GM21423 (cell line): ENCODE data around the gene CD226.
"Not testable (repeated sequence)": the region's sequence is repeated elsewhere in the genome, so short reads cannot be mapped to it uniquely, and the experiment has no call there.

Experiments
- ATAC-seq: cut with Tn5 transposase; IDR thresholded peaks from one replicate; pipeline ENCODE4 v1.9.1; 2021; ENCODE audit warnings: mild to moderate bottlenecking, moderate library complexity; ENCODE audit not compliant: unreplicated experiment

Gene CD226

DNA sequence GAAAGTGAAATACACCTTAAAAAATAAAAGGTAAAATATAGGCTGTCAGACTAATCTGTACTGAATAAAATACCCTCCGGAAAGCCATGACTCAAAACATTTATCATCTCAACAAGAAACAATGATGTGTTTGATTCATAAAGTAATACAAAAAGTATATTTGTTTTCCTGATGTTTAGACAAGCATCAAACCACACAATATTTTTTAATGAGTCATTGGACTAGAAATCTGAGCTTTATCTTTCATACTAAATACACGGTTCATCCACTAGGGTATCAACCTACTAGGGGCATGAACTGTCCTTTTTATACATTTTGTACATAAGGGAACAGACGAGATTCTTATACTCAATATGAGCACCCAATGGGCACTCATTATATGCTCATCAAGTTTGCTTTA is 31.3 kb downstream of the CD226 start:
- no peak for ATAC-seq

DNA sequence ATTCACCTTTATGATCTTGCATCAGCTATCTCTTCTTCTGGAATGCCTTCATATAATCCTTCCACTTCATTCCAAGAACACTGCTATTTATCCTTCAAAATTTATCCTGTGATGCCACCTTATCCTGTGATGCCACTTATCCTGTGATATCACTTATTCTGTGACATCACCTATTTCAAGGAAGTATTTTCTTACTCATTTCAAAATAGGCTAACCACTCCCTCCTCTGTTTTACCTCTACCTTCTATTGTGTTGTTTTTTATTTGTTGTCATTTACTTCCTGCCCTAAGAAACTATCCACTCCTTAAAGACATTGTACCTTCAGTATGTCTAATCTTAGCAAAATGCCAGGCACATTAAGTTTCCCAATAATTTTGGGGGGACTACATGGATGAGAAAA is 38.8 kb downstream of the CD226 start:
- no peak for ATAC-seq

DNA sequence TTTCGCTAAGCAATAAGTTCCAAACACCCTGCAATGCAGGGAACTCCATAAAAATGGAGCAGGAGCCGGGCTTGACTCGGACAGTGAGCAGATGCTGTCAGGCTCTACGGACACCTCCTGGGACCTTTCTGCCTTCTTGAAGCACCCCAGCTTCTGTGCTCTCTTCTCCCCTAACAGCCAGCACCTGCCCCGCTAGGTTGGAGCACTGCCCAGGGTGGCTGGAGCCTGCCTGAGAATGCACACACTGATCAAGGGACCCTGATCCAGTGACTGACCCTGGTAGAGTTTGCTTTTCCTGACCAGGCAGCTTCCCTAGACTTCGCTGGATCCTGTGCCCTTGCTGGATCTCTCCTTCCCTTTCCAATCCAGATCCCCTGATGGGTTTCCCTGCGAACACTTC is 40.9 kb downstream of the CD226 start:
- ATAC-seq = no peak

DNA sequence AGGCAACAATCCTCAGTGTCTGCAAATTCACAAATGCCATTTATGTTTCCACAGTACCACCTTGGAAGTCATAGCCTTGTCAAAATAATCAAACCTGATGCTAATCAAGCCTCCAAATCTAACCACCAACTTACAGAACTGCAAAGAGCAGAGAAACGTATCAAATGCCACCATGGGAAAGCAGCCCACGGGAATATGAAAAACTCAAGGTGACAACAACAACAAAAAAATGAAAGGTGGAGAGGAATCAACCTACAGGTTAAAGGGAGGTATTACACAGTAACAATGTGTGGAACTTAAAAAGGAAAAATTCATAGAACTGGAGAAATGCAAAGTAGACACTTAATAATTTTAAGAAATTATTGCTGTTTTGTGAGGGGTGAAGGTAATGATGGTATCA is 46.7 kb downstream of the CD226 start:
- no peak for ATAC-seq

DNA sequence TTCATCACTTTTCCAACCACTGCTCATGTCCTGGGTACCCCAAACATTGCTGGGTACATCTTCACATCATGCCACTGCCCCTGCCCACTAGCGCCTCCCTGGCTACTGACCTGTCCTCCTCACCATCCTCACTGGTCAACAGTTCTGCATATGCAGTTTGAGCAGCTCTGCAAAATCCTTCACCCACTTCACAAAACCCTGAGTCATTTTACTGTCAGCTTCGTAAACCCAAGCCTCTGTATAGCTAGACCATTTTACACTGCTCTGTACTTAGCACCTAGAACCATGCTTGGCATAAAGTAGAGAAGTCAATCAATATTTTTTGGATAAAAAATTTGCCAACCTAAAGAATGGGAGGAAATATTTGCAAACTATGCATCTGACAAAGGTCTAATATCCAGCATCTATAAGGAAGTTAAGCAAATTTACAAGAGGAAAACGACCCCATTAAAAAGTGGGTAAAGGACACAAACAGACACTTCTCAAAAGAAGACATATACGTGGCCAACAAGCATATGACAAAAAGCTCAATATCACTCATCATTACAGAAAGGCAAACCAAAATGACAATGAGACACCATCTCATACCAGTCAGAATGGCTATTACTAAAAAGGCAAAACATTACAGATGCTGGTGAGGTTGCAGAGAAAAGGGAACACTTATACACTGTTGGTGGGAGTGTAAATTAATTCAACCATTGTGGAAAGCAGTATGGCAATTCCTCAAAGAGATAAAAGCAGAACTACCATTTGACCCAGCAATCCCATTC is 48.3 kb downstream of the CD226 start:
- not testable (repeated sequence) for ATAC-seq

DNA sequence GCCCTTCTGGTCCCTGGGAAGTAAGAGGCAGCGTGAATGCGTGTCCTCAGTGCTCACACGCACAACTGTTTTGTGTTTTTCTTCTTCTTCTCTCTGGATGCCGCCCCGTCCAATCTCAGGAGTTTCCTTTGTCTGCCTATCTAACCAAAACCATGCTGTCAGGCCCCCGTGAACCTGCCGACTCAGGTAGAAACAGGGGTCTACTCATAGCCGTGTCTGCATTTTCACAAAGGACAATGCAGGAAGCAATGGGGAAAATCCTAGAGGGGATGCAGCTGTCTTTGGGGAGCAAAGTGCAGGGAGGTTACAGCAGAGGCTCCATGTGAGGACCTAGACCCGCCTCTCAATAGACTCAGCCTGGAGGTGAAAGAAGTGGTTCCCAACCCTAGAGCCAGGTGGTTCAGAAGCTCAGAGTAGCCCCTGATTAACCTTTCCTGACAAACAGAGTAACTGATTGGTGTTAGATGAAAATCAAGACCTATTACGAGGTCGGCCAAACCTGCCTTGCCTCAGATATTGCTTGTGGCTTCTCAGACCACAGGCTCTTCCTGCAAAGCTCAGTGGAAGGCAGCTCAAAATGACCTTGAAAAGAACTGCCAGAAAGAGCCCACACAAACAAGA is 49.3 kb downstream of the CD226 start:
- ATAC-seq = peak; percentile 63

DNA sequence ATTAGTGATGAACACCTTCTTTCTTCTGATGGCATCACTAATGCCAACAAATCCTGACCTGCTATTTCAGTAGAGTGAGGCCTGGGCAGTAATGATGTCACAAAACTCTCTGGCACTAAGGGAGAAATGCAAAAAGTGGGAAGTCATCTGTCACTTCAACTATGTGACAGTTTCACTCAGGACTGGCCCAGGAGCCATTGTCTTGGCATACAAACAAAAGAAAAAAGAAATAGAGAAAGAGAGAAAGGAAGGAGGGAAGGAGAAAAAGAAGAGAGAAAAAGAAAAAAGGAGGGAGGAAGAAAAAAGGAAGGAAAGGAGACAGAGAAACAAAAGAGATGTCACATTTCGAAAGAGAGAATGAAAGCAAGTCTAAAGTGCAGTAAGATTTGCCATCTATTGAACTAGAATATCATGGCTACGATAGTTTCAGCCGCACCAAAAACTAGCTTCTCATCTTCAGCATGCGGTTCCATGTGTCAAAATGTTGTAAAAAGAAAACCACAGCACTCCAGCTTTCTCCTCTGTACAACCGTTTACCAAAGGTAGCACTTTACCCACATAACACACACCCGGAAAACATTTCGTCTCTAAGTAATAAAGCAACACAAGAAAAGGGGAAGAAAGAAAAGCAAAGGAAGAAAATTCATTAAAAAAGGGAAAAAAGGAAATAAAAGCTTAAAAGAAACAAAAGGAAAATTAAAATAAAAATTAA is 50.1 kb downstream of the CD226 start:
- peak; percentile 44 for ATAC-seq

DNA sequence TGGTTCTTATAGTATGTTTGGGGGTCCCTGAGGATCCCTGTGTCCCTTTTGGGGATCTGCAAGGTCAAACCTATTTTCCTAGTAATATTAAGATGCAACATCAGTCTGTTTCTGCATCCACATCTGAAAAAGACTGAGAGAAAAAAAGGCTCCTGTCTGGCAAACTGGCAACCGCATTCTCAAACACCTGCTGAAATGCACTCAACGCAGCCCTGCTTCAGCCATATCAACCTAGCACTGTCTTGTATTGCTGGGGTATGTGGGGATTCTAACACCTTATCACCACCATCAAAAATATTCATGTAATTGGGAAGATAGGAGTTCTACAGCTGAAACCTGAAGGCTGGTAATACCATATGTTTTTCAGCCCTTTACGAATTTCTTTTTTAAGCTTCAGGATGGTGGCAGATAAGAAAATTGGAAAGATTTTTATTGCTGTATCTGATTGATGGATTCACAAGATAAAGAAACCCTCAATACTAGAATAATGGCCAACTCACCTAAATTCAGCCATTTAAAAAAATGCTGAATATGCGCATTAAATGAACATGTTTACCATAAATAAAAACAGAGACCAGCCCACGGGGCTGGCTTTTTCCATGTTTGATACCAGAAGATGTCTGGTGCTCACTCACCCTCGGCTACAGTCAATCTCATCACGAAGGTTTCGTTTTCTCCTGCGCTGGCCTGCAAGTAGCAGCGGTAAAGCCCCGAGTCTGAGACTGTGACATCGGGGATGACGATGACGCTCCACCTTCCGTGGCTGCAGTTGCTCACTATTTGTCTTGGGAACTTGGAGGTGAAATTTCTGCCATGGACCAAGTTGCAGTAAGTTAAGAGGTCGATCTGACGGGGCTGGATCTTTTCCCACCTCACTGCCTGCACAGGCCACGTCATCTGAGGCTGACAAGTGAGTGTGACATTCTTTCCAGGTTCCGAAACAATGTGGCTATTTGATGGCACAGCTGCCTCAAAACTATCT is 52.3 kb downstream of the CD226 start:
- ATAC-seq = no peak

DNA sequence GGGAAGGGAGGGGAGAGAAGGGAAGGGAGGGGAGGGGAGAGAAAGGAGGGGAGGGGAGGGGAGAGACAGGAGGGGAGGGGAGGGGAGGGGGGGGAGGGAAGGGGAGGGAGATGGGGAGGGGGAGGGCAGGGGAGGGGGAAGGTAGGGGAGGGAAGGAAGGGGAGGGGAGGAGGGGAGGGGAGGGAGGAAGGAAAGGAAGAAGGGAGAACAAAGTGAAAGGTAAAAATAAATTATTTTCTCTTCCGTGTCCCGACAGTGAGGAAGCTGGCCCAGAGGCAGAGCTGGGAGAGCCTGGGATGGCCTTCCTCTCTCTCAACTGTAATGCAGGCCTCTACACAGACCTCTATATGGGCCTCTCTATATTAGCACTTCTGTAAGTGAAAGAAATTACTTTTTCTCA is 53.2 kb downstream of the CD226 start:
- ATAC-seq = no peak

DNA sequence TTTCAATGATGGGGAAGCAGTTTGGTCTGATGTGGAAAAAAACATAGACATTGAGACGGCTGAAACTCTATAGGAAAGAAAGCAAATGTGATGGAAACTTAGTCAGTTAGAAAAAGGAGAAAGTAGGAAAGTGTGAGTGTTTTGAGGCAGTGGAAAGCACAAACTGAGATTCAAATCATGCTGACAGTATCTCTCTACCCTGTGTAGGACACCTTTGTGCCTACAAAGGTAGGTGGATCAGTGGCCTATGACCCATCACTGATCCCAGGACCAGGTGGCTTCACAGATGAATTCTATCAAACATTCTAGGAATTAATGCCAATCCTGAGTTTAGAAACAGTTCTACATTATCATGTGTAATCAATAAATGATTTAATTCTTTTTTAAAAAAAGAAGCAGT is 57.1 kb downstream of the CD226 start:
- ATAC-seq = no peak

DNA sequence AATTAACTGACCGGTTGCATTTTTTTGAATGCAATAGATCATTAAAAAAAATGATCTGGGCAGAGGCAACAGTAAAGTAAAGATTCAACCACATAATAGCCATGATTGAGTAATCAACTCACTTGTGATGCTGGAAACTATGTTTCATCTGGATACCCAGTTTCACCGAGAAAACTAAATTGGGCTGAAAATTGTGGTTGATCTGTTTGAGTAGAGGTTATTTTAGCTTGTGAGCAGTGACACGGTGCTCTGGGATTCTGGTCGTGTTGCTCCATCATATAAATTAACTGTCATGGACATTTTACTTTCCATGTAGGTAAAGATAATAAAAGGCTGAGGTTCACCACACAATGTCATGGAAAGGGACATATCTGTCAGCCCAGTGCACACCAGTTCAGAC is 58.7 kb downstream of the CD226 start:
- ATAC-seq = no peak

DNA sequence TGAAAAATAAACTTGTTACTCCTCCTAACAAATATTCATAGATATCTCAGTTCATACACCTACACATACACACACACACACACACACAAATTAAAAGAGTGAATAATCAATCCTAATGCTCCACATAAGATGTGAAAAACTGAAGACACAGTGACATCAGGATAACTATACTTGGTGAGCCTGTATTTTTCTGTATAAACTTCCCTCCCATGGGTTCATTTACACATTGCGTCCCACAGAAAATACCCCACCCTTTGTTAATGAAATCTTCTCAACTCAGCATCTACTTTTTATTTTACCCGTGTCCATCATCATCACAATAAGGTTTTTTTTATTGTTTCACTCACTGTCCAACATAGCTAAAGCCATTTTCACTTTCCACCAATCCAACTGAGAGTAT is 60.4 kb downstream of the CD226 start:
- no peak for ATAC-seq

DNA sequence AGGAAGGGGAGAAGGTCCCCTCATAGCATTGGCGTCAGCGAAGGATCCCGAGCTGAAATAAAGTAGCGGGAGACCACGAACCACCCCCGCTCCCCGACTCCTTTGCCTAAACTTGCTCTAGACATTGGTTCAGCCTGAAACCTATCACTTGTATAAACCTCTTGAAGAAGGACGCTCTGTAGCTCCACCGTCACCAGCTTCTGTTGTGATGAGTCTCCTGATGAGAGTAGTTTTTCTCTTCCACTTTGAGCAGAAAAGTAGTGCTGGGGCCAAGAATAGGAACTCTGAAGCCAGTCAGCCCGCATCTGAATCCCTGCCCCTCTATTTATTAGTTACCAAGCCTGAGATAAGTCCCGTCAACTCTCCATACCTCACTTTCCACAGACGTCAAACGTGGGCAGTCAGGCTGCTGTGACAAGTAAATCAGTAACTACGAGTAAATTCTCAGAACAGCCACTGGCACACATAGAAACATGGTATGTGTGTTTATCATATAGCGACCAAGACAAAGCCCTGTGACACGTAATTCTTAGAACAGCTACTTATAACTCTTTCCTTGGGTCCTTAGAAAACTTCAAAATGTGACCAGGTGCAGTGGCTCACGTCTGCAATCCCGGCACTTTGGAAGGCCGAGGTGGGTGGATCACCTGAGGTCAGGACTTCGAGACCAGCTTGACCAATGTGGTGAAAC is 61.7 kb downstream of the CD226 start:
- ATAC-seq = peak; percentile 88

DNA sequence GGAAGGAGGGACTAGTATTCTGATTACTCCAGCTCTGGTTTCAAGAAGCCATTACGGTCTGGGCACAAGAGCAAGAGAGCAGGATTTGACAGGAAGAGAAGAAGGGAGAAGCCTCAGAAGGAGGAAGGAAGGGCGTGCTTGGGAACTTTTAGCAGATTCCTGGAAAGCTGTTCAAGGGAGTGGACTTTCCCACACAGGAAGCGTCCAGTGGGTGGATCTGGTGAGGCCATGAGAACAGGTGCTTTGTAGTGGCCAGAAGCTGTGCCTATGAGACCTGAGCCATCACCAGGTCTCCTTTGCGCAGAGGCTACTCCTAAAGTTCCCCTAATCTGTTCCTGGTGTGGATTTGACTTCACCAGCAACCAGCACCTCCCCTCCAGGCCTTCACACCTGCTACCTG is 62.3 kb downstream of the CD226 start:
- no peak for ATAC-seq

DNA sequence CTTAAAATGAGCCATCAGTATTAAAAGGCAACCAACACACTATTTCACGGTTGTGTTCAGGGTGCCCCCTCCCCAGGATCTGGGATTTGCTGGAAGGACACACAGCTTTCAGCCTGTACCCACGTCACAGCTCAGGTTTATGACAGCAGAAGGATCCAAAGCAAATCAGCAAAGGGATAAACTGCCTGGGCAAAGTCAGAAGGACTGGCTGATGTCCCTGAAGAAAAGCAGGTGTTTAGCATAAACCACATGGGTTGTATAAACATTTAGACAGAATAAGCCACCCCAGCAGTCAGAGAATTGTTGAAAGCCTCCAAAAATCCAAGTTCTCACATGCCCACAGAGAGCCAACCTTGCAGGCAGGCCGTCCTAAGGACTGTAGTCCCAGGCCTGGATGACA is 63.9 kb downstream of the CD226 start:
- ATAC-seq = no peak

DNA sequence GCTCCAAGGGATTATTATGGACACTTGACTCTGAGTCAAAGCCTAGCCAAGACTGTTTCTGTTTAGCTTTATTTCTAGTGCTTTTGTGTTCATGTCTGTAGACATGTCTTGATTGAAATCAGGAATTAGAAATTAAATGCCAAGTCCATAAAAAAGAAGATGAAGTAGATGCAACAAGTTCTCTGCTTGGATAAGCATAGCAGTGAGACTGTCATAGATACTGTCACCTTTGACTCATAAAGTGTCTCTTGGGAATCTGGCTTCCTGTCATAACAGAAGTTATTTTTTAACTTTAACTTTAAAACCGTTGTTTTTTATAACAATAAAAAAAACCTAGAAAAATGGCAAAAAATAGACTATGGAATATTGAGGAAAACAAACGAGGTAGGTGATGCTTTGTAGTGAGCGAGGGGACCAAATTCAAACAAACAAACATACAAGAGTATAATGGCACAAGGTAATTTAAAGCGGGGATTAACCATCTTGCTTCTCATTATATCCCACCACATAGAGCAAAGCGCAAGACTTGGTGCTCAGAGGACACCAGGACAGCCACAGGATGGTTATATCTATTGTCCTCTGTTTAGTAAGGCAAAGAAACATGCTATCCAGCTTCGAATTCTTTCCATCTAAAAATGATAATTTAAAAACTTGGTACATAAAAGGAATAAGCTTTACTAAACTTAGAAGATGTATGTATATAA is 64.6 kb downstream of the CD226 start:
- peak; percentile 32 for ATAC-seq

DNA sequence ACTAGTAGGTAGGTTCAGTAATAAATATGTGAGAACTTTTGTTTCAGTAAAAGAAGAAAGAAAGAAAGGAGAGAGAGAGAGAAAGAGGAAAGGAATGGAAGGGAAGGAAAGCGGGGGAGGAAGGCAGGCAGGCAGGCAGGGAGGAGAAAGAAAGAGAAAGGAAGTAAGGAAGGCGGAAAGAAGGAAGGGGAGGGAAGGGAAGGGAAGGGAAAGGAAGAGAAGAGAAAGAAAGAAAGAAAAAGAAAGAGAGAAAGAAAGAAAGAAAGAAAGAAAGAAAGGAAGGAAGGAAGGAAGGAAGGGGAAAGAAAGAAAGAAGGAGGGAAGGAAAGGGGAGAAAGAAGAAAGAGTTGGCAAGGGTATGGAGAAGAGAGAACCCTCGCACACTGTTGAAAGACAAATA is 67.6 kb downstream of the CD226 start:
- ATAC-seq = no peak

DNA sequence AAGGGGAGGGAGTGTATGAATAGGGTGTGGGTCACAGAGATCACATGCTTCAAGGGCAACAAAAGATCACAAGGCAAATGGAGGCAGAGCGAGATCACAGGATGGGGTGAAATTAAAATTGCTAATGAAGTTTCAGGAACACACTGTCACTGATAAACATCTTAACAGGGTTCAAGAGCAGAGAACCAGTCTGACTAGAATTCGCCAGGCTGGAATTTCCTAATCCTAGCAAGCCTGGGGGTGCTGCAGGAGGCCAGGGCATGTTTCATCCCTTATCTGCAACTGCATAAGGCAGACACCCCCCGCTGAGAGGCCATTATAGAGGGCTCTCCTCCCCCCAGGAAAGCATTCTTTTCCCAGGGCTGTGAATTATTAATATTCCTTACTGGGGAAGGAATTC is 68.6 kb downstream of the CD226 start:
- not testable (repeated sequence) for ATAC-seq

DNA sequence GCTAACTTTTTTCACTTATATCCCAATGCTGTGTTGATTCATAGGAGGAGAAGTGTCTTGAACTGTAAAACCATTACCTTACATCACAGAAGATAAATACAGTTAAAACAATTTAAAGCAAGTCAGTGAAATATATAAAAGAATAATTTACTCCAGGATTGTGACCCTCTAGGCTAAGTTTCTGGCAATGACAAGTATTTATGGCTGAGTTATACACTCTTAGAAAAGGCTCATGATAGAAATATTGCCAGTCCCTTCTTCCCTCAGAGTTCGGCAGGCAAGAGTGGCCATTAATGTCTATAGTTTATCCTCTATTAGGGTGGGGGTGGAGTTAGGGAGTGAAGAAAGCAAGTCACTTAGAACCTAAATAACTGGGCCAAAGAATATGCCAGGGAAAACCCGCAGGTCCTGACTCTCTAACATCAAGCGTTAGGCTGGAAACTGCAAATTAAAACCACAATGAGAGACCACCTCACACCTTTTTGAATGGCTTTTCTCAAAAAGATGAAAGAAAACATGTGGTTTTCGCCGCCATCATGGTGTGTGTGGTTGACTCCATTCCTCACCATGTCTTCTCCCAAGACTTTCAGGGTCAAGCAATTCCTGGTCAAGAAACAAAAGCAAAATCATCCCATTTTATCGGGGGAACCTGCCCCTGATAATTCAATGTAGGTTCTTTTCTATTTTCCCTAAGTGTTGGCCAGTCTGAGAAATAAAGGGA is 69.3 kb downstream of the CD226 start:
- no peak for ATAC-seq
